Kidney glomerular epithelial cell (primary cell): ENCODE measurements around the gene FBXO3.
"Not testable (repeated sequence)": the region's sequence is repeated elsewhere in the genome, so short reads cannot be mapped to it uniquely, and the experiment has no call there.

ENCODE experiments used
- DNase-seq: peaks from one replicate; lab custom pipeline; 2025; lab: John Stamatoyannopoulos, UW

FBXO3 gene

GRCh38 chr11:33729072-33729664, 45.2 kb downstream of the FBXO3 start:
- not testable (repeated sequence) for DNase-seq

- DNase-seq, result not testable (repeated sequence)
Observed at GRCh38 chr11:33727539-33727938, 46.8 kb downstream of the FBXO3 start.

- DNase-seq, result no peak
Observed at GRCh38 chr11:33725496-33725895, 48.8 kb downstream of the FBXO3 start.

- peak; percentile 73 for DNase-seq
Observed at GRCh38 chr11:33724644-33725035, 49.7 kb downstream of the FBXO3 start.

- DNase-seq, result peak; percentile 71
Observed at GRCh38 chr11:33723238-33723881, 51.0 kb downstream of the FBXO3 start.

- DNase-seq, result no peak
Observed at GRCh38 chr11:33722590-33723234, 51.6 kb downstream of the FBXO3 start.

GRCh38 chr11:33721984-33722383, 52.3 kb downstream of the FBXO3 start:
- no peak for DNase-seq

- no peak for DNase-seq
Observed at GRCh38 chr11:33721426-33721825, 52.9 kb downstream of the FBXO3 start.

GRCh38 chr11:33719587-33719986, 54.7 kb downstream of the FBXO3 start:
- DNase-seq, result no peak

- no peak for DNase-seq
Observed at GRCh38 chr11:33718440-33718839, 55.9 kb downstream of the FBXO3 start.

- DNase-seq, result no peak
Observed at GRCh38 chr11:33716243-33716642, 58.1 kb downstream of the FBXO3 start.

GRCh38 chr11:33713856-33714398, 60.4 kb downstream of the FBXO3 start:
- DNase-seq, result no peak

GRCh38 chr11:33713151-33713855, 61.0 kb downstream of the FBXO3 start:
- DNase-seq, result no peak

GRCh38 chr11:33712436-33712835, 61.9 kb downstream of the FBXO3 start:
- no peak for DNase-seq

- DNase-seq, result no peak
Observed at GRCh38 chr11:33709466-33709865, 64.9 kb downstream of the FBXO3 start.

GRCh38 chr11:33708985-33709384, 65.3 kb downstream of the FBXO3 start:
- no peak for DNase-seq

GRCh38 chr11:33707831-33708230, 66.5 kb downstream of the FBXO3 start:
- DNase-seq, result not testable (repeated sequence)

- no peak for DNase-seq
Observed at GRCh38 chr11:33706966-33707365, 67.4 kb downstream of the FBXO3 start.

GRCh38 chr11:33706546-33706945, 67.8 kb downstream of the FBXO3 start:
- DNase-seq, result no peak

GRCh38 chr11:33704240-33705002, 69.9 kb downstream of the FBXO3 start:
- no peak for DNase-seq

GRCh38 chr11:33703788-33704187, 70.5 kb downstream of the FBXO3 start:
- no peak for DNase-seq

- no peak for DNase-seq
Observed at GRCh38 chr11:33703234-33703633, 71.1 kb downstream of the FBXO3 start.
